Osteoblast (primary cell): Measurements from ENCODE around the gene GALK1. TPM values are rescaled to one million over a fixed set of nuclear protein-coding genes. Genes with fewer than 3 reads are reported as not detected.

Experiments
- DNase-seq: peaks from one replicate; pipeline ENCODE4 v3.0.0; 2011; ENCODE audit warnings: low spot score, mixed read lengths; ENCODE audit not compliant: insufficient read length; ENCODE audit errors: missing footprints
- H2AFZ ChIP-seq: 2 replicates; pipeline ENCODE4 v1.6.0; 2011; ENCODE audit warnings: mild to moderate bottlenecking, low read length
- H3K27ac ChIP-seq: 2 replicates; pipeline ENCODE4 v1.5.1; 2011; ENCODE audit warnings: mild to moderate bottlenecking, low read depth, low read length, moderate library complexity
- H3K27me3 ChIP-seq: 2 replicates; pipeline ENCODE4 v1.6.0; 2012; ENCODE audit warnings: mild to moderate bottlenecking, control low read depth, inconsistent platforms, low read length, moderate library complexity; ENCODE audit not compliant: insufficient read depth
- H3K36me3 ChIP-seq: 2 replicates; pipeline ENCODE4 v1.5.1; 2011; ENCODE audit warnings: mild to moderate bottlenecking, low read length, control low read depth, moderate library complexity; ENCODE audit not compliant: insufficient read depth
- H3K4me1 ChIP-seq: 2 replicates; pipeline ENCODE4 v1.5.1; 2011; ENCODE audit warnings: mild to moderate bottlenecking, low read length, control low read depth, moderate library complexity; ENCODE audit not compliant: insufficient read depth
- H3K4me2 ChIP-seq: 2 replicates; pipeline ENCODE4 v1.6.0; 2011; ENCODE audit warnings: mild to moderate bottlenecking, low read length; ENCODE audit not compliant: insufficient read depth
- H3K4me3 ChIP-seq: fragments of 200-600 bp; sonication (generic); 3 replicates; pipeline ENCODE4 v1.5.1; 2012; ENCODE audit warnings: mild to moderate bottlenecking, low read length, inconsistent platforms; ENCODE audit not compliant: insufficient read depth
- H3K79me2 ChIP-seq: 2 replicates; pipeline ENCODE4 v1.6.0; 2012; ENCODE audit warnings: mild to moderate bottlenecking, low read length, control low read depth, inconsistent platforms; ENCODE audit not compliant: insufficient read depth
- H3K9me3 ChIP-seq: 2 replicates; pipeline ENCODE4 v1.5.1; 2011; ENCODE audit warnings: low read depth, low read length, control low read depth
- H4K20me1 ChIP-seq: 2 replicates; pipeline ENCODE4 v1.6.0; 2012; ENCODE audit warnings: mild to moderate bottlenecking, low read length, control low read depth; ENCODE audit not compliant: insufficient read depth
- CTCF ChIP-seq: IDR thresholded peaks from 2 replicates; pipeline ENCODE4 v1.5.1; 2011; ENCODE audit warnings: mild to moderate bottlenecking, low read depth, low read length, moderate library complexity; ENCODE audit errors: extremely low read depth
- total RNA-seq: library from RNA; depleted of rRNA; stranded (reverse); fragments of >200 nt; gene quantifications from 2 replicates; pipeline ENCODE4 v1.2.3, GENCODE V29; 2012

Gene GALK1
- total RNA-seq, 1 donor = 25.3 TPM

- H3K27me3 ChIP-seq = peaks cover 4% of the 10 kb centered on the region
- H3K4me1 ChIP-seq = no peaks in the 10 kb centered on the region
- H4K20me1 ChIP-seq = no peaks in the 10 kb centered on the region
- H3K36me3 ChIP-seq = no peaks in the 10 kb centered on the region
- TF ChIP-seq CTCF = no peak
- no peak overlapping the region for H3K27ac ChIP-seq
- no peak overlapping the region for H3K4me3 ChIP-seq
- no peaks in the 10 kb centered on the region for H3K9me3 ChIP-seq
- peak; percentile 45 for DNase-seq
- H3K79me2 ChIP-seq = no peaks in the 10 kb centered on the region
- no peak overlapping the region for H2AFZ ChIP-seq
- no peak overlapping the region for H3K4me2 ChIP-seq
Measured at GRCh38 chr17:75731716-75732498, 33.1 kb downstream of the GALK1 start.

GRCh38 chr17:75731086-75731715, 33.8 kb downstream of the GALK1 start:
- no peak overlapping the region for H3K4me3 ChIP-seq
- peak; percentile 59 for DNase-seq
- H3K4me2 ChIP-seq = no peak overlapping the region
- no peaks in the 10 kb centered on the region for H3K9me3 ChIP-seq
- no peaks in the 10 kb centered on the region for H3K36me3 ChIP-seq
- H3K79me2 ChIP-seq = no peaks in the 10 kb centered on the region
- H4K20me1 ChIP-seq = no peaks in the 10 kb centered on the region
- no peak for TF ChIP-seq CTCF
- H3K27me3 ChIP-seq = peaks cover 4% of the 10 kb centered on the region
- H3K4me1 ChIP-seq = no peaks in the 10 kb centered on the region
- H3K27ac ChIP-seq = no peak overlapping the region
- H2AFZ ChIP-seq = no peak overlapping the region

GRCh38 chr17:75730065-75730464, 34.9 kb downstream of the GALK1 start:
- TF ChIP-seq CTCF = no peak
- Histone ChIP-seq H3K4me3 (no peak overlapping the region), H3K4me1 (no peaks in the 10 kb centered on the region), H3K27ac (no peak overlapping the region), H3K4me2 (no peak overlapping the region), H3K36me3 (no peaks in the 10 kb centered on the region), H3K27me3 (peaks cover 4% of the 10 kb centered on the region), H3K9me3 (no peaks in the 10 kb centered on the region), H4K20me1 (no peaks in the 10 kb centered on the region), H2AFZ (no peak overlapping the region), H3K79me2 (no peaks in the 10 kb centered on the region)
- peak; percentile 50 for DNase-seq

GRCh38 chr17:75729351-75729750, 35.6 kb downstream of the GALK1 start:
- DNase-seq = peak; percentile 87
- Histone ChIP-seq H3K4me1 (no peaks in the 10 kb centered on the region), H3K79me2 (no peaks in the 10 kb centered on the region), H3K27me3 (peaks cover 4% of the 10 kb centered on the region), H3K9me3 (no peaks in the 10 kb centered on the region), H4K20me1 (no peaks in the 10 kb centered on the region), H2AFZ (no peak overlapping the region), H3K27ac (no peak overlapping the region), H3K36me3 (no peaks in the 10 kb centered on the region), H3K4me2 (no peak overlapping the region), H3K4me3 (no peak overlapping the region)
- TF ChIP-seq CTCF = no peak
